Neural cell (in vitro differentiated cells): Measurements from ENCODE around the gene MAT2A. TPM values are rescaled to one million over a fixed set of nuclear protein-coding genes. Genes with fewer than 3 reads are reported as not detected.

ENCODE experiments used
- H2AFZ ChIP-seq: fragments of 200-600, 300-800 bp; sonication (generic), shearing (Covaris generic); 2 replicates; pipeline ENCODE4 v1.6.0; 2014; ENCODE audit warnings: low read depth, mild to moderate bottlenecking, antibody characterized with exemption, low read length, moderate library complexity
- H3F3A ChIP-seq: fragments of 200-600 bp; shearing (Covaris generic); 2 replicates; pipeline ENCODE4 v1.6.1; 2016; ENCODE audit warnings: mild to moderate bottlenecking, moderate library complexity, mixed read lengths, antibody characterized with exemption, low read length; ENCODE audit not compliant: insufficient read depth, poor library complexity, severe bottlenecking
- H3K27ac ChIP-seq: fragments of 200-600, 300-800 bp; sonication (generic), shearing (Covaris generic); 2 replicates; pipeline ENCODE4 v1.5.1; 2014; ENCODE audit warnings: mild to moderate bottlenecking, low read length, moderate library complexity
- H3K27me3 ChIP-seq: fragments of 300-800, 200-600 bp; sonication (generic), shearing (Covaris generic); 2 replicates; pipeline ENCODE4 v1.6.0; 2014; ENCODE audit warnings: mild to moderate bottlenecking, low read depth, low read length, moderate library complexity; ENCODE audit not compliant: insufficient read depth
- H3K36me3 ChIP-seq: fragments of 300-800, 200-600 bp; sonication (generic), shearing (Covaris generic); 2 replicates; pipeline ENCODE4 v1.5.1; 2014; ENCODE audit warnings: mild to moderate bottlenecking, antibody characterized with exemption, low read length, moderate library complexity; ENCODE audit not compliant: insufficient read depth
- H3K4me2 ChIP-seq: fragments of 300-800, 200-600 bp; sonication (generic), shearing (Covaris generic); 2 replicates; pipeline ENCODE4 v1.6.0; 2014; ENCODE audit warnings: mild to moderate bottlenecking, low read length
- H3K4me3 ChIP-seq: fragments of 300-800, 200-600 bp; sonication (generic), shearing (Covaris generic); 2 replicates; pipeline ENCODE4 v1.5.1; 2014; ENCODE audit warnings: mild to moderate bottlenecking, low read length, moderate library complexity
- H3K79me2 ChIP-seq: fragments of 200-600 bp; shearing (Covaris generic); replicated peaks from 2 replicates; pipeline ENCODE4 v1.6.0; 2014; ENCODE audit warnings: mild to moderate bottlenecking, low read length, moderate library complexity; ENCODE audit not compliant: insufficient read depth
- H3K9ac ChIP-seq: fragments of 300-800, 200-600 bp; sonication (generic), shearing (Covaris generic); 2 replicates; pipeline ENCODE4 v1.6.1; 2016; ENCODE audit warnings: mild to moderate bottlenecking, low read length, mixed read lengths
- H3K9me2 ChIP-seq: fragments of 200-600 bp; shearing (Covaris generic); 2 replicates; pipeline ENCODE4 v1.6.1; 2016; ENCODE audit warnings: mild to moderate bottlenecking, low read length, mixed read lengths; ENCODE audit not compliant: insufficient read depth
- H3K9me3 ChIP-seq: fragments of 200-600, 300-800 bp; sonication (generic), shearing (Covaris generic); 2 replicates; pipeline ENCODE4 v1.6.1; 2016; ENCODE audit warnings: mild to moderate bottlenecking, mixed run types, low read length, moderate library complexity, mixed read lengths
- H4K20me1 ChIP-seq: fragments of 200-600 bp; shearing (Covaris generic); 2 replicates; pipeline ENCODE4 v1.6.1; 2016; ENCODE audit warnings: mild to moderate bottlenecking, mixed run types; ENCODE audit not compliant: insufficient read depth
- EP300 ChIP-seq: fragments of 450-650 bp; conservative IDR thresholded peaks from 2 replicates; pipeline ENCODE4 v1.6.1; 2014; ENCODE audit warnings: antibody characterized with exemption, mild to moderate bottlenecking, moderate library complexity; ENCODE audit not compliant: poor library complexity, severe bottlenecking
- EZH2 ChIP-seq: fragments of 200-600, 300-800 bp; shearing (Covaris generic), sonication (generic); IDR thresholded peaks from 2 replicates; pipeline ENCODE4 v1.6.1; 2014; ENCODE audit warnings: antibody characterized with exemption, low read length, borderline replicate concordance, mild to moderate bottlenecking; ENCODE audit not compliant: insufficient read depth, poor library complexity, severe bottlenecking
- MXI1 ChIP-seq: fragments of 450-650 bp; conservative IDR thresholded peaks from 2 replicates; pipeline ENCODE4 v1.6.1; 2014; ENCODE audit warnings: antibody characterized with exemption, mild to moderate bottlenecking; ENCODE audit not compliant: poor library complexity, severe bottlenecking
- POLR2AphosphoS5 ChIP-seq: IDR thresholded peaks from 2 replicates; pipeline ENCODE4 v1.6.1; 2012
- RAD21 ChIP-seq: fragments of 450-650 bp; conservative IDR thresholded peaks from 2 replicates; pipeline ENCODE4 v1.6.1; 2014; ENCODE audit warnings: antibody characterized with exemption, mild to moderate bottlenecking, moderate library complexity
- SMC3 ChIP-seq: fragments of 450-650 bp; conservative IDR thresholded peaks from 2 replicates; pipeline ENCODE4 v1.6.1; 2014; ENCODE audit warnings: antibody characterized with exemption, mild to moderate bottlenecking, moderate library complexity; ENCODE audit not compliant: poor library complexity
- TAF1 ChIP-seq: IDR thresholded peaks from 2 replicates; pipeline ENCODE4 v1.6.1; 2012; ENCODE audit warnings: low read depth
- polyA plus RNA-seq: library from polyadenylated mRNA; depleted of rRNA; stranded (reverse); fragments of >200 nt; gene quantifications from 2 replicates; pipeline ENCODE4 v1.2.3, GENCODE V29; 2014
- TF ChIP-seq, protein P1 (sequence below): IDR thresholded peaks from 2 replicates; pipeline ENCODE4 v1.6.1; 2012; ENCODE audit warnings: borderline replicate concordance
- TF ChIP-seq, protein P2 (sequence below): fragments of 450-650 bp; IDR thresholded peaks from 2 replicates; pipeline ENCODE4 v1.5.1; 2014; ENCODE audit warnings: antibody characterized with exemption, mild to moderate bottlenecking, moderate library complexity; ENCODE audit not compliant: poor library complexity, severe bottlenecking

The MAT2A gene
- polyA plus RNA-seq, 1 donor from 2014 or later: 230 TPM

DNA sequence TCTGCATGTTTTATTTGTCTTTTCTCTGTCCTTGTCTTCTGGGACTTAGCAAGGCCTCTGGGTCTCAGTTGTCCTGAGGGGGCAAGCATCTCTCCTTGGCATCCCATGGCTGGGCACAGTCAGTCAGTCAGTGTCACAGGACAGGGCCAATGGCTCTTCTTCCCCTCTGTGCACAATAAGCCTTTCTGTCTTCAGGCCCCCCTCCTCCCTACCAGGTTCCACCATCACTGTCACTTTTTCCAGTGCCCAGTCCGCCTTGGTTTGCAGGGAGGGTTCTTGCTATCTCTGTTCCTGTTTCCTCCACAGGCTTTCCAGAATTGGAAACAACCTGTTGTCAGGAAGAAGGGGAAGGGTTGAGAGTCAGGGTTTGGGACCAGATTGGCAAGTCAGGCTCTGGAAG is 43.5 kb downstream of the MAT2A start:
- no peak overlapping the region for H3K27ac ChIP-seq
- no peak overlapping the region for H3K4me3 ChIP-seq
- no peaks in the 10 kb centered on the region for H3K9me2 ChIP-seq
- H4K20me1 ChIP-seq: no peaks in the 10 kb centered on the region
- TF ChIP-seq POLR2AphosphoS5: no peak
- no peak for TF ChIP-seq EP300
- no peak for TF ChIP-seq RAD21
- no peak for TF ChIP-seq EZH2
- TF ChIP-seq, protein P1, sequence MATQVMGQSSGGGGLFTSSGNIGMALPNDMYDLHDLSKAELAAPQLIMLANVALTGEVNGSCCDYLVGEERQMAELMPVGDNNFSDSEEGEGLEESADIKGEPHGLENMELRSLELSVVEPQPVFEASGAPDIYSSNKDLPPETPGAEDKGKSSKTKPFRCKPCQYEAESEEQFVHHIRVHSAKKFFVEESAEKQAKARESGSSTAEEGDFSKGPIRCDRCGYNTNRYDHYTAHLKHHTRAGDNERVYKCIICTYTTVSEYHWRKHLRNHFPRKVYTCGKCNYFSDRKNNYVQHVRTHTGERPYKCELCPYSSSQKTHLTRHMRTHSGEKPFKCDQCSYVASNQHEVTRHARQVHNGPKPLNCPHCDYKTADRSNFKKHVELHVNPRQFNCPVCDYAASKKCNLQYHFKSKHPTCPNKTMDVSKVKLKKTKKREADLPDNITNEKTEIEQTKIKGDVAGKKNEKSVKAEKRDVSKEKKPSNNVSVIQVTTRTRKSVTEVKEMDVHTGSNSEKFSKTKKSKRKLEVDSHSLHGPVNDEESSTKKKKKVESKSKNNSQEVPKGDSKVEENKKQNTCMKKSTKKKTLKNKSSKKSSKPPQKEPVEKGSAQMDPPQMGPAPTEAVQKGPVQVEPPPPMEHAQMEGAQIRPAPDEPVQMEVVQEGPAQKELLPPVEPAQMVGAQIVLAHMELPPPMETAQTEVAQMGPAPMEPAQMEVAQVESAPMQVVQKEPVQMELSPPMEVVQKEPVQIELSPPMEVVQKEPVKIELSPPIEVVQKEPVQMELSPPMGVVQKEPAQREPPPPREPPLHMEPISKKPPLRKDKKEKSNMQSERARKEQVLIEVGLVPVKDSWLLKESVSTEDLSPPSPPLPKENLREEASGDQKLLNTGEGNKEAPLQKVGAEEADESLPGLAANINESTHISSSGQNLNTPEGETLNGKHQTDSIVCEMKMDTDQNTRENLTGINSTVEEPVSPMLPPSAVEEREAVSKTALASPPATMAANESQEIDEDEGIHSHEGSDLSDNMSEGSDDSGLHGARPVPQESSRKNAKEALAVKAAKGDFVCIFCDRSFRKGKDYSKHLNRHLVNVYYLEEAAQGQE: no peak
- TF ChIP-seq, protein P2, sequence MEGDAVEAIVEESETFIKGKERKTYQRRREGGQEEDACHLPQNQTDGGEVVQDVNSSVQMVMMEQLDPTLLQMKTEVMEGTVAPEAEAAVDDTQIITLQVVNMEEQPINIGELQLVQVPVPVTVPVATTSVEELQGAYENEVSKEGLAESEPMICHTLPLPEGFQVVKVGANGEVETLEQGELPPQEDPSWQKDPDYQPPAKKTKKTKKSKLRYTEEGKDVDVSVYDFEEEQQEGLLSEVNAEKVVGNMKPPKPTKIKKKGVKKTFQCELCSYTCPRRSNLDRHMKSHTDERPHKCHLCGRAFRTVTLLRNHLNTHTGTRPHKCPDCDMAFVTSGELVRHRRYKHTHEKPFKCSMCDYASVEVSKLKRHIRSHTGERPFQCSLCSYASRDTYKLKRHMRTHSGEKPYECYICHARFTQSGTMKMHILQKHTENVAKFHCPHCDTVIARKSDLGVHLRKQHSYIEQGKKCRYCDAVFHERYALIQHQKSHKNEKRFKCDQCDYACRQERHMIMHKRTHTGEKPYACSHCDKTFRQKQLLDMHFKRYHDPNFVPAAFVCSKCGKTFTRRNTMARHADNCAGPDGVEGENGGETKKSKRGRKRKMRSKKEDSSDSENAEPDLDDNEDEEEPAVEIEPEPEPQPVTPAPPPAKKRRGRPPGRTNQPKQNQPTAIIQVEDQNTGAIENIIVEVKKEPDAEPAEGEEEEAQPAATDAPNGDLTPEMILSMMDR: no peak
- TF ChIP-seq SMC3: no peak
- TF ChIP-seq TAF1: no peak
- no peak for TF ChIP-seq MXI1
- H3F3A ChIP-seq: no peaks in the 10 kb centered on the region
- H3K36me3 ChIP-seq: no peaks in the 10 kb centered on the region
- H3K79me2 ChIP-seq: no peaks in the 10 kb centered on the region
- H2AFZ ChIP-seq: no peak overlapping the region
- no peak overlapping the region for H3K4me2 ChIP-seq
- H3K9me3 ChIP-seq: no peaks in the 10 kb centered on the region
- no peak overlapping the region for H3K9ac ChIP-seq
- H3K27me3 ChIP-seq: peaks cover 42% of the 10 kb centered on the region

DNA sequence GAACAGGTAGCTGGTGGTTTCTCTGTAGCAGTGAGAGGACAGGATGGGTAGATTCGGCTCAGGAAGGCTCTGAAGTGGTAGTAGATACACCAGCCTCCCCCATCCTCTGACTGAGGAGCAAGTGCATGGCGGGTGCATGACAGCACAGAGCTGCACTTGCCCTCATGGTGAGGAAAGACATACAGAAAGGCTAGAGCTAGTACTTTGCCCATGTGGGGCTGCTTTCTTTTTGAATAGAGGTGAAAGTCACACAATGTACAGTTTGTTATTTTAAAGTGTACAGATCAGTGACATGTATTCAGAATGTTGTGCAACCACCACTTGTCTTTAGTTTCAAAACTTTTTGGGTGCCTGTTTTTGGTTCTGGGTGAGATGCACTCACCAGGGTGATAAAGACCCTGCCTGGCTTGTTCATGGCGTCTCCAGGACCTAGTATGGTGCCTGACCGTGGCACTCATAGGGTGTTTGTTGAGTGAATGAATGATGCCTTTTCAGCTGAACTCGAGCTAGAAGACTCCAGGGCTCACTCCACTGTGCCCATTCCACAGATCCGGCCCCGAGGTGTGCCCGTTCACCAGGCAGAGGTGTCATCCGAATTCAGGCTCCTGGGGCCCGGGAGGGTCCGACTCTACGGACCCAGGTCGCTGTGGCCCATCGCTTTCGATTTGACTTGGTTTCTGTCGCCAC is 44.8 kb downstream of the MAT2A start:
- Histone ChIP-seq H2AFZ (no peak overlapping the region), H3K9ac (no peak overlapping the region), H4K20me1 (no peaks in the 10 kb centered on the region), H3K9me2 (no peaks in the 10 kb centered on the region), H3K4me2 (no peak overlapping the region), H3K9me3 (no peaks in the 10 kb centered on the region), H3K27me3 (peaks cover 42% of the 10 kb centered on the region), H3K4me3 (no peak overlapping the region), H3K79me2 (no peaks in the 10 kb centered on the region), H3K36me3 (no peaks in the 10 kb centered on the region), H3F3A (no peaks in the 10 kb centered on the region), H3K27ac (no peak overlapping the region)
- no peak for TF ChIP-seq TAF1
- TF ChIP-seq, protein P1: no peak
- TF ChIP-seq, protein P2: no peak
- no peak for TF ChIP-seq RAD21
- TF ChIP-seq MXI1: no peak
- no peak for TF ChIP-seq POLR2AphosphoS5
- TF ChIP-seq EZH2: no peak
- TF ChIP-seq SMC3: no peak
- no peak for TF ChIP-seq EP300
